HCT116 (cell line): ENCODE measurements around the gene PMEPA1. TPM values are rescaled to one million over a fixed set of nuclear protein-coding genes. Genes with fewer than 3 reads are reported as not detected.
A peak's percentile ranks its signal among the peaks of the same experiment; 100 is the strongest.

Source experiments
- ATAC-seq: fragments of 200-7000 bp; cut with Tn5 transposase; 2 replicates; pipeline ENCODE4 v1.9.1; 2020; ENCODE audit warnings: mild to moderate bottlenecking, moderate library complexity
- BruUV-seq: library from RNA; stranded (reverse); fragments of 400-500 nt; replicated peaks from 2 replicates; lab custom pipeline; 2021; lab: Mats Ljungman, UMichigan
- CTCF ChIA-PET: fragments of 300-600 bp; sonication (Branson Sonifier 250); formaldehyde crosslinking; loops from one replicate; lab custom pipeline; 2021; ENCODE audit warnings: antibody characterized with exemption; lab: Charles Lee
- POLR2A ChIA-PET: fragments of 300-600, 350-600 bp; sonication (Branson Sonifier 250); formaldehyde crosslinking; loops from one replicate; lab custom pipeline; 2021; ENCODE audit warnings: antibody characterized with exemption; lab: Charles Lee
- RAD21 ChIA-PET, 2 experiments: fragments of 300-600 bp; sonication (Branson Sonifier 250); formaldehyde crosslinking; loops; one replicate each; lab custom pipeline; 2023; ENCODE audit warnings: low total read pairs in 2 of 2; ENCODE audit not compliant: uncharacterized antibody in 2 of 2, unreplicated experiment in 2 of 2, low non-redundant PET in 1 of 2; lab: Charles Lee
- DNase-seq: peaks from one replicate; pipeline ENCODE4 v3.0.0-alpha.2; 2010; ENCODE audit warnings: low read depth, low spot score
- H2AFZ ChIP-seq: fragments of 200-600 bp; shearing (Covaris generic), sonication (generic); 2 replicates; pipeline ENCODE4 v1.6.1; 2017; ENCODE audit warnings: low read depth, mixed run types, mixed read lengths, antibody characterized with exemption, low read length; ENCODE audit not compliant: poor library complexity, severe bottlenecking
- H3K27ac ChIP-seq: 2 replicates; pipeline ENCODE4 v1.5.1; 2012; ENCODE audit warnings: low read depth, low read length
- H3K27me3 ChIP-seq: fragments of 200-600 bp; sonication (generic); 2 replicates; pipeline ENCODE4 v1.6.1; 2016; ENCODE audit warnings: mixed run types, low read length, mixed read lengths; ENCODE audit not compliant: insufficient read depth
- H3K36me3 ChIP-seq, 2 experiments: fragments of 200-500 bp in 1 of 2; fragments of 200-600 bp in 1 of 2; sonication (Bioruptor generic) in 1 of 2; sonication (generic) in 1 of 2; 2 replicates each; pipeline versions ENCODE4 v1.5.1 to v1.6.1; 2014 to 2016; ENCODE audit warnings: low read length in 2 of 2, inconsistent platforms in 1 of 2, mixed read lengths in 1 of 2, mixed run types in 1 of 2; ENCODE audit not compliant: insufficient read depth in 2 of 2, control insufficient read depth in 1 of 2
- H3K4me1 ChIP-seq, 2 experiments: fragments of 200-600 bp in 1 of 2; sonication (generic) in 1 of 2; 2 replicates each; pipeline versions ENCODE4 v1.5.1 to v1.6.1; 2012 to 2017; ENCODE audit warnings: low read length in 2 of 2, inconsistent platforms in 1 of 2, mild to moderate bottlenecking in 1 of 2, mixed read lengths in 1 of 2, mixed run types in 1 of 2, moderate library complexity in 1 of 2; ENCODE audit not compliant: insufficient read depth in 2 of 2, control insufficient read depth in 1 of 2
- H3K4me2 ChIP-seq: fragments of 200-600 bp; sonication (generic); 2 replicates; pipeline ENCODE4 v1.6.1; 2017; ENCODE audit warnings: mixed run types, low read length, mixed read lengths
- H3K4me3 ChIP-seq, 2 experiments: fragments of 200-600 bp in 1 of 2; sonication (generic) in 1 of 2; replicated peaks in 1 of 2; 2 replicates each; pipeline ENCODE4 v1.5.1; 2011 to 2016; ENCODE audit warnings: low read length in 2 of 2, control low read depth in 1 of 2, low read depth in 1 of 2, mild to moderate bottlenecking in 1 of 2, mixed read lengths in 1 of 2, mixed run types in 1 of 2
- H3K79me2 ChIP-seq: fragments of 200-600 bp; sonication (generic); 2 replicates; pipeline ENCODE4 v1.6.1; 2017; ENCODE audit warnings: mild to moderate bottlenecking, mixed run types, low read length, moderate library complexity, mixed read lengths; ENCODE audit not compliant: insufficient read depth
- H3K9ac ChIP-seq: fragments of 200-600 bp; sonication (generic); 2 replicates; pipeline ENCODE4 v1.6.1; 2016; ENCODE audit warnings: low read length, mixed read lengths
- H3K9me2 ChIP-seq: fragments of 200-600 bp; sonication (generic), shearing (Covaris generic); 2 replicates; pipeline ENCODE4 v1.6.1; 2017; ENCODE audit warnings: mixed run types, mild to moderate bottlenecking, moderate library complexity; ENCODE audit not compliant: insufficient read depth
- H3K9me3 ChIP-seq, 2 experiments: fragments of 200-500 bp in 1 of 2; fragments of 200-600 bp in 1 of 2; sonication (Bioruptor generic) in 1 of 2; sonication (generic) in 1 of 2; 2 replicates each; pipeline ENCODE4 v1.6.1; 2014 to 2017; ENCODE audit warnings: low read length in 2 of 2, mixed read lengths in 2 of 2, inconsistent platforms in 1 of 2, low read depth in 1 of 2, mild to moderate bottlenecking in 1 of 2, mixed run types in 1 of 2, moderate library complexity in 1 of 2; ENCODE audit not compliant: control insufficient read depth in 1 of 2, insufficient read depth in 1 of 2
- H4K20me1 ChIP-seq: fragments of 200-600 bp; sonication (generic), shearing (Covaris generic); 2 replicates; pipeline ENCODE4 v1.6.1; 2017; ENCODE audit warnings: mixed run types, mild to moderate bottlenecking, moderate library complexity; ENCODE audit not compliant: insufficient read depth
- ATF3 ChIP-seq: IDR thresholded peaks from 2 replicates; pipeline ENCODE4 v1.6.1; 2012
- CEBPB ChIP-seq: IDR thresholded peaks from 2 replicates; pipeline ENCODE4 v1.6.1; 2012; ENCODE audit warnings: low read depth
- EGR1 ChIP-seq: IDR thresholded peaks from 2 replicates; pipeline ENCODE4 v1.6.1; 2012; ENCODE audit warnings: low read depth
- EZH2phosphoT487 ChIP-seq: fragments of 200-600 bp; IDR thresholded peaks from 2 replicates; pipeline ENCODE4 v1.6.1; 2018; ENCODE audit warnings: antibody characterized with exemption, borderline replicate concordance
- POLR2AphosphoS5 ChIP-seq: IDR thresholded peaks from 2 replicates; pipeline ENCODE4 v1.6.1; 2011; ENCODE audit warnings: mild to moderate bottlenecking, low read depth, low read length, moderate library complexity
- RAD21 ChIP-seq: IDR thresholded peaks from 2 replicates; pipeline ENCODE4 v1.6.1; 2012; ENCODE audit warnings: low read depth, mild to moderate bottlenecking
- REST ChIP-seq: IDR thresholded peaks from 2 replicates; pipeline ENCODE4 v1.6.1; 2012; ENCODE audit warnings: low read depth
- SIN3A ChIP-seq: IDR thresholded peaks from 2 replicates; pipeline ENCODE4 v1.6.1; 2012; ENCODE audit warnings: low read depth
- TCF7L2 ChIP-seq: IDR thresholded peaks from 2 replicates; pipeline ENCODE4 v1.7.0; 2011; ENCODE audit warnings: borderline replicate concordance, inconsistent platforms; ENCODE audit not compliant: insufficient read depth, insufficient read length; ENCODE audit errors: extremely low read depth
- ZFX ChIP-seq: fragments of 450-650 bp; IDR thresholded peaks from 2 replicates; pipeline ENCODE4 v1.6.1; 2017
- intact Hi-C: fragments of 100-400 bp; cut with micrococcal nuclease; formaldehyde crosslinking; loops from 2 replicates; pipeline ENCODE4 v1.10.0; 2022
- total RNA-seq: library from RNA; stranded (reverse); gene quantifications from one replicate; pipeline ENCODE4 v1.2.1, GENCODE V29; 2021; ENCODE audit not compliant: unreplicated experiment

The PMEPA1 gene
- total RNA-seq, 1 experiment from 2014 or later = 0.64 TPM

GRCh38 chr20:57708694-57709673, 831 bp downstream of the PMEPA1 start:
- H3K36me3 ChIP-seq = no peaks in the 10 kb centered on the region
- ATAC-seq = peak; percentile 21
- H3K9me2 ChIP-seq = no peaks in the 10 kb centered on the region
- ChIA-PET CTCF (interaction anchor here (1.1 to 1.3 kb wide), 2 partner anchors 11 to 16 kb away, joined by 5 read pairs; no protein-coding TSS in a partner anchor), RAD21 (no interaction called here), POLR2A (interaction anchor here (1.4 kb wide), 1 partner anchor 10 kb away, joined by 4 read pairs; no protein-coding TSS in a partner anchor)
- H4K20me1 ChIP-seq = no peaks in the 10 kb centered on the region
- no peaks in the 10 kb centered on the region for H3K9me3 ChIP-seq
- intact Hi-C loops = no loop called here
- TF ChIP-seq EZH2phosphoT487 = 0 out of 2 replicates have a peak, but pooled peaks have one; percentile 82
- no peak for TF ChIP-seq ZFX
- H3K9ac ChIP-seq = no peak overlapping the region
- H3K27ac ChIP-seq = no peak overlapping the region
- DNase-seq = no peak
- BruUV-seq = TSS peak; percentile 42
- H3K27me3 ChIP-seq = peaks cover 86% of the 10 kb centered on the region
- peaks cover 3 to 11% of the 10 kb centered on the region in 2 experiments; a peak in 3 of 4 replicates for H3K4me1 ChIP-seq
- H3K4me2 ChIP-seq = 0 out of 2 replicates have a peak overlapping the region, but pooled peaks have one; percentile 25
- H3K4me3 ChIP-seq = no peak overlapping the region; a peak in 1 of 4 replicates
- H2AFZ ChIP-seq = no peak overlapping the region
- H3K79me2 ChIP-seq = no peaks in the 10 kb centered on the region

- Histone ChIP-seq H2AFZ (no peak overlapping the region), H3K9me3 (no peaks in the 10 kb centered on the region), H3K9ac (no peak overlapping the region), H3K79me2 (no peaks in the 10 kb centered on the region), H3K4me2 (no peak overlapping the region)
- POLR2A ChIA-PET = interaction anchor here (1.4 kb wide), 1 partner anchor 9 kb away, joined by 4 read pairs; no protein-coding TSS in a partner anchor
- TF ChIP-seq CEBPB (no peak), POLR2AphosphoS5 (no peak), SIN3A (no peak), ZFX (no peak), EGR1 (no peak), RAD21 (no peak), REST (no peak), ATF3 (no peak), TCF7L2 (no peak)
- TF ChIP-seq, all 23 proteins: peak for 0
- DNase-seq = no peak
- Histone ChIP-seq H3K36me3 (no peaks in the 10 kb centered on the region), H3K27ac (no peak overlapping the region), H3K4me3 (no peak overlapping the region), H4K20me1 (no peaks in the 10 kb centered on the region), H3K4me1 (peaks cover 3 to 9% of the 10 kb centered on the region in 2 experiments; a peak in 3 of 4 replicates), H3K9me2 (no peaks in the 10 kb centered on the region), H3K27me3 (peaks cover 89% of the 10 kb centered on the region)
- ATAC-seq = no peak
- no TSS peak for BruUV-seq
- intact Hi-C loops = no loop called here
- RAD21 ChIA-PET = no interaction called here
- CTCF ChIA-PET = no interaction called here
These were observed 1.7 kb downstream of the PMEPA1 start for GRCh38 chr20:57707849-57708693.
